ENCODE results near the gene SETD4.

DNA sequence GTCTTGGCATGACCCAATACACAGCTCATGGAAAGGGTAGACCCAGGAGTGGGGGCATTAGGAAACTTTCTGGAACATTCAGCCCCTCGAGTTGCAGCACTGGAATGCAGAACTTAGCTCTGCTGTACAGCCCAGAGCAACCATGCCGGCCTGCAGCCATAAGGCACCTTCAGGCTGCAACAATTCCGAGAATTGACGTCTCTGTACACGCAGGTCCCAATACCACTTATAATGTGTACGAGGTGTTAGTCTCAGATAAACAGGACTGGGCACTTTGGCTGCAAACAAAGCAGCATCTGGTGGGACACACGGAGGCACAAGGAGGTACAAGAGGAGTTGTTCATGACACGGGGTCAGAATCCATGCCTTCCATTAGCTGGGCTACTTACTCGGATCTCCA is 17.4 kb upstream of the SETD4 start:
- TF ChIP-seq CTCF (IDR thresholded peaks at IDR 0.05) = no peak
- TF ChIP-seq POLR2A (IDR thresholded peaks at IDR 0.05) = no peak
- TF ChIP-seq POLR2AphosphoS5 (IDR thresholded peaks at IDR 0.05) = no peak

Data from prostate gland (tissue), 2 donors.